22Rv1 (cell line): Measurements from ENCODE around the gene TBX21.

Experiments used
- ZFX ChIP-seq: fragments of 450-650 bp; IDR thresholded peaks from 2 replicates; pipeline ENCODE4 v1.6.1; 2017; ENCODE audit warnings: antibody characterized with exemption, borderline replicate concordance
- TF ChIP-seq, protein P1 (sequence below): fragments of 450-650 bp; IDR thresholded peaks from 2 replicates; pipeline ENCODE4 v1.5.1; 2017; ENCODE audit warnings: mild to moderate bottlenecking

DNA sequence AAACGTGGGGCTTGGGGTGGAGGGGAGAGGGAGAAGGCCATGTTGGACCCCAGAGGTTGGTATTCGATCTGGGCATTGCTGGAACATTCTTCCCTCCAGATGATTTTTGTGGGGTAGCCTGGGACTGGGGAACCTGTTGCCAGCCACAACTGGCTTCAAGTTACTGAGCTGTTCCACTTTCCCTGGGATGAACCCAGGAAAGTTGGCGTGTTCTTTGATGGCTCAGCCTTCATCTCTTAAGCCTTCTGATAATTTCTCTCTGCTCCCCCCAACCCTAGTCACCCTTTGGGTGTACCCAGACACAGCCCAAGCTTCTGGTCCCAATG lies 2.1 kb downstream of the TBX21 start:
- TF ChIP-seq, protein P1, sequence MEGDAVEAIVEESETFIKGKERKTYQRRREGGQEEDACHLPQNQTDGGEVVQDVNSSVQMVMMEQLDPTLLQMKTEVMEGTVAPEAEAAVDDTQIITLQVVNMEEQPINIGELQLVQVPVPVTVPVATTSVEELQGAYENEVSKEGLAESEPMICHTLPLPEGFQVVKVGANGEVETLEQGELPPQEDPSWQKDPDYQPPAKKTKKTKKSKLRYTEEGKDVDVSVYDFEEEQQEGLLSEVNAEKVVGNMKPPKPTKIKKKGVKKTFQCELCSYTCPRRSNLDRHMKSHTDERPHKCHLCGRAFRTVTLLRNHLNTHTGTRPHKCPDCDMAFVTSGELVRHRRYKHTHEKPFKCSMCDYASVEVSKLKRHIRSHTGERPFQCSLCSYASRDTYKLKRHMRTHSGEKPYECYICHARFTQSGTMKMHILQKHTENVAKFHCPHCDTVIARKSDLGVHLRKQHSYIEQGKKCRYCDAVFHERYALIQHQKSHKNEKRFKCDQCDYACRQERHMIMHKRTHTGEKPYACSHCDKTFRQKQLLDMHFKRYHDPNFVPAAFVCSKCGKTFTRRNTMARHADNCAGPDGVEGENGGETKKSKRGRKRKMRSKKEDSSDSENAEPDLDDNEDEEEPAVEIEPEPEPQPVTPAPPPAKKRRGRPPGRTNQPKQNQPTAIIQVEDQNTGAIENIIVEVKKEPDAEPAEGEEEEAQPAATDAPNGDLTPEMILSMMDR = no peak
- TF ChIP-seq ZFX = no peak
